OCI-LY7 (cell line): ENCODE results near the gene LAMTOR4.

Experiments used
- EZH2phosphoT487 ChIP-seq: fragments of 200-600 bp; sonication (generic); IDR thresholded peaks from 2 replicates; pipeline ENCODE4 v1.6.1; 2018; ENCODE audit warnings: low read depth, borderline replicate concordance, mild to moderate bottlenecking, mixed run types, antibody characterized with exemption, low read length, moderate library complexity, mixed read lengths
- TF ChIP-seq, protein P1 (sequence below): fragments of 200-600 bp; sonication (generic); conservative IDR thresholded peaks from 2 replicates; pipeline ENCODE4 v1.5.1; 2014; ENCODE audit warnings: mild to moderate bottlenecking, antibody characterized with exemption, low read length, moderate library complexity, mixed read lengths

- TF ChIP-seq, protein P1, sequence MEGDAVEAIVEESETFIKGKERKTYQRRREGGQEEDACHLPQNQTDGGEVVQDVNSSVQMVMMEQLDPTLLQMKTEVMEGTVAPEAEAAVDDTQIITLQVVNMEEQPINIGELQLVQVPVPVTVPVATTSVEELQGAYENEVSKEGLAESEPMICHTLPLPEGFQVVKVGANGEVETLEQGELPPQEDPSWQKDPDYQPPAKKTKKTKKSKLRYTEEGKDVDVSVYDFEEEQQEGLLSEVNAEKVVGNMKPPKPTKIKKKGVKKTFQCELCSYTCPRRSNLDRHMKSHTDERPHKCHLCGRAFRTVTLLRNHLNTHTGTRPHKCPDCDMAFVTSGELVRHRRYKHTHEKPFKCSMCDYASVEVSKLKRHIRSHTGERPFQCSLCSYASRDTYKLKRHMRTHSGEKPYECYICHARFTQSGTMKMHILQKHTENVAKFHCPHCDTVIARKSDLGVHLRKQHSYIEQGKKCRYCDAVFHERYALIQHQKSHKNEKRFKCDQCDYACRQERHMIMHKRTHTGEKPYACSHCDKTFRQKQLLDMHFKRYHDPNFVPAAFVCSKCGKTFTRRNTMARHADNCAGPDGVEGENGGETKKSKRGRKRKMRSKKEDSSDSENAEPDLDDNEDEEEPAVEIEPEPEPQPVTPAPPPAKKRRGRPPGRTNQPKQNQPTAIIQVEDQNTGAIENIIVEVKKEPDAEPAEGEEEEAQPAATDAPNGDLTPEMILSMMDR = no peak
- TF ChIP-seq EZH2phosphoT487 = no peak
Observed at GRCh38 chr7:100171087-100171681, 22.5 kb downstream of the LAMTOR4 start.
